Mucosa of descending colon (tissue), 3 donors: Measurements from ENCODE around the gene BRINP1. TPM values are rescaled to one million over a fixed set of nuclear protein-coding genes. Genes with fewer than 3 reads are reported as not detected.

Experiments
- ATAC-seq: fragments of 200-7000 bp; cut with Tn5 transposase; one replicate; pipeline ENCODE4 v1.9.1; 2020; ENCODE audit warnings: mild to moderate bottlenecking, moderate library complexity
- DNase-seq, 3 donors: peaks; one replicate each; pipeline ENCODE4 v3.0.0-alpha.2; 2020
- H3K36me3 ChIP-seq: fragments of 200-600 bp; one replicate; pipeline ENCODE4 v1.8.0; 2021; ENCODE audit warnings: low read depth, mild to moderate bottlenecking
- H3K4me1 ChIP-seq: fragments of 200-600 bp; one replicate; pipeline ENCODE4 v1.8.0; 2021; ENCODE audit warnings: low read depth, mild to moderate bottlenecking
- H3K4me3 ChIP-seq: fragments of 200-600 bp; one replicate; pipeline ENCODE4 v1.8.0; 2021; ENCODE audit warnings: mild to moderate bottlenecking
- H3K9me3 ChIP-seq: fragments of 200-600 bp; one replicate; pipeline ENCODE4 v1.8.0; 2021; ENCODE audit warnings: mild to moderate bottlenecking
- CTCF ChIP-seq: fragments of 200-600 bp; IDR thresholded peaks from one replicate; pipeline ENCODE4 v1.8.0; 2022; ENCODE audit warnings: antibody characterized with exemption, mild to moderate bottlenecking
- intact Hi-C, 2 donors: fragments of 100-400 bp; cut with DNase I in 1 of 2; cut with micrococcal nuclease in 1 of 2; formaldehyde crosslinking; loops; one replicate each; pipeline versions ENCODE4 v1.11.0 to v1.11.1; 2022; cut with DNase I, micrococcal nuclease
- total RNA-seq, 3 donors: library from RNA; stranded (reverse); fragmentation: NEBNext Ultra II Directional in 2 of 3; extraction: Animal tissue kit (Norgen Biotek cat#: 25700) in 2 of 3; gene quantifications; one replicate each; pipeline versions ENCODE4 v1.2.1 to v1.2.4, GENCODE V29; 2021 to 2023
- donor health status: DM: no; HTN: no; CAD: no; lungs with moderate emphysema.
- donor health status: DM: no; HTN: no; CAD: no.
- donor health status: DM: no; HTN: yes; CAD: no.

Gene BRINP1
- total RNA-seq, 3 donors from 2014 or later, result 0.09 to 0.29 (median 0.25) TPM

GRCh38 chr9:119153402-119153801, 215.8 kb downstream of the BRINP1 start:
- H3K4me1 ChIP-seq, result no peaks in the 10 kb centered on the region
- H3K36me3 ChIP-seq, result no peaks in the 10 kb centered on the region
- TF ChIP-seq CTCF, result no peak
- DNase-seq, result no peak
- intact Hi-C loops, result no loop called here
- H3K9me3 ChIP-seq, result no peaks in the 10 kb centered on the region
- H3K4me3 ChIP-seq, result no peak overlapping the region
- no peak for ATAC-seq

- intact Hi-C loops, result no loop called here
- no peak for ATAC-seq
- Histone ChIP-seq H3K4me1 (no peaks in the 10 kb centered on the region), H3K4me3 (no peak overlapping the region), H3K9me3 (no peaks in the 10 kb centered on the region), H3K36me3 (no peaks in the 10 kb centered on the region)
- no peak for DNase-seq
- TF ChIP-seq CTCF, result no peak
These were observed 220.4 kb downstream of the BRINP1 start for GRCh38 chr9:119148855-119149254.

- Histone ChIP-seq H3K4me1 (no peaks in the 10 kb centered on the region), H3K9me3 (no peaks in the 10 kb centered on the region), H3K4me3 (no peak overlapping the region), H3K36me3 (no peaks in the 10 kb centered on the region)
- intact Hi-C loops, result no loop called here
- no peak for DNase-seq
- ATAC-seq, result no peak
- no peak for TF ChIP-seq CTCF
These were observed 231.8 kb downstream of the BRINP1 start for GRCh38 chr9:119137479-119137878.

- DNase-seq, result no peak
- no peaks in the 10 kb centered on the region for H3K36me3 ChIP-seq
- intact Hi-C loops, result no loop called here
- no peak for TF ChIP-seq CTCF
- H3K9me3 ChIP-seq, result no peaks in the 10 kb centered on the region
- ATAC-seq, result no peak
- H3K4me1 ChIP-seq, result no peaks in the 10 kb centered on the region
- no peak overlapping the region for H3K4me3 ChIP-seq
These were observed 243.2 kb downstream of the BRINP1 start for GRCh38 chr9:119126040-119126439.

- ATAC-seq (no peak), DNase-seq (no peak)
- Histone ChIP-seq H3K4me3 (no peak overlapping the region), H3K4me1 (no peaks in the 10 kb centered on the region), H3K36me3 (no peaks in the 10 kb centered on the region), H3K9me3 (no peaks in the 10 kb centered on the region)
- TF ChIP-seq CTCF, result no peak
- intact Hi-C loops, result no loop called here
These were observed 247.3 kb downstream of the BRINP1 start for GRCh38 chr9:119121899-119122298.

GRCh38 chr9:119117409-119117808, 251.8 kb downstream of the BRINP1 start:
- Histone ChIP-seq H3K36me3 (no peaks in the 10 kb centered on the region), H3K9me3 (no peaks in the 10 kb centered on the region), H3K4me1 (no peaks in the 10 kb centered on the region), H3K4me3 (no peak overlapping the region)
- ATAC-seq (no peak), DNase-seq (no peak)
- intact Hi-C loops, result no loop called here
- no peak for TF ChIP-seq CTCF
